IMR-90 (cell line): ENCODE results near the gene CXCL1. TPM values are rescaled to one million over a fixed set of nuclear protein-coding genes. Genes with fewer than 3 reads are reported as not detected.

Source experiments
- ATAC-seq: fragments of 200-7000 bp; cut with Tn5 transposase; 2 replicates; pipeline ENCODE4 v1.9.1; 2020; ENCODE audit warnings: low read depth, mild to moderate bottlenecking, moderate library complexity
- BruUV-seq: library from RNA; stranded (reverse); fragments of 400-500 nt; replicated peaks from 2 replicates; lab custom pipeline; 2021; lab: Mats Ljungman, UMichigan
- CTCF ChIA-PET: fragments of 300-600 bp; formaldehyde crosslinking; extraction: SDS; loops from one replicate; lab custom pipeline; 2021; ENCODE audit warnings: antibody characterized with exemption; lab: Yijun Ruan, JAX
- POLR2A ChIA-PET: fragments of 300-600 bp; sonication (Branson Sonifier 250); formaldehyde crosslinking; loops from one replicate; lab custom pipeline; 2022; ENCODE audit warnings: antibody characterized with exemption; ENCODE audit not compliant: unreplicated experiment; lab: Charles Lee
- DNase-seq: peaks from one replicate; pipeline ENCODE4 v3.0.0; 2013
- H2AFZ ChIP-seq: replicated peaks from 2 replicates; pipeline ENCODE3; 2013; ENCODE audit warnings: low read length, mild to moderate bottlenecking; ENCODE audit not compliant: poor library complexity
- H2AK5ac ChIP-seq: 2 replicates; pipeline ENCODE4 v1.6.1; 2013; ENCODE audit warnings: low read depth, low read length, inconsistent platforms
- H2AK9ac ChIP-seq: replicated peaks from 2 replicates; pipeline ENCODE3; 2013; ENCODE audit warnings: mild to moderate bottlenecking, low read depth, low read length, moderate library complexity; ENCODE audit not compliant: poor library complexity
- H2BK120ac ChIP-seq: 2 replicates; pipeline ENCODE4 v1.6.1; 2013; ENCODE audit warnings: low read depth, low read length, inconsistent platforms
- H2BK15ac ChIP-seq: 3 replicates; pipeline ENCODE4 v1.6.1; 2013; ENCODE audit warnings: low read depth, low read length, inconsistent platforms
- H2BK20ac ChIP-seq: 2 replicates; pipeline ENCODE4 v1.6.1; 2013; ENCODE audit warnings: low read depth, mild to moderate bottlenecking, inconsistent platforms, low read length, moderate library complexity
- H2BK5ac ChIP-seq: 2 replicates; pipeline ENCODE4 v1.6.1; 2013; ENCODE audit warnings: mild to moderate bottlenecking, low read depth, low read length, inconsistent platforms; ENCODE audit not compliant: poor library complexity, severe bottlenecking
- H3K14ac ChIP-seq: replicated peaks from 2 replicates; pipeline ENCODE4 v1.6.1; 2013; ENCODE audit warnings: low read depth, low read length, inconsistent platforms
- H3K18ac ChIP-seq: 2 replicates; pipeline ENCODE4 v1.6.1; 2013; ENCODE audit warnings: low read depth, low read length, control low read depth
- H3K23ac ChIP-seq: 2 replicates; pipeline ENCODE4 v1.6.1; 2013; ENCODE audit warnings: low read depth, low read length, inconsistent platforms
- H3K27ac ChIP-seq: 2 replicates; pipeline ENCODE4 v1.5.1; 2013; ENCODE audit warnings: mild to moderate bottlenecking, control low read depth, low read length; ENCODE audit not compliant: insufficient read depth
- H3K27me3 ChIP-seq: 2 replicates; pipeline ENCODE4 v1.6.1; 2013; ENCODE audit warnings: low read length; ENCODE audit not compliant: control insufficient read depth, insufficient read depth
- H3K36me3 ChIP-seq: 2 replicates; pipeline ENCODE4 v1.6.1; 2013; ENCODE audit warnings: low read length, mixed read lengths; ENCODE audit not compliant: control insufficient read depth, insufficient read depth
- H3K4ac ChIP-seq: 2 replicates; pipeline ENCODE4 v1.6.1; 2013; ENCODE audit warnings: low read depth, low read length, inconsistent platforms
- H3K4me1 ChIP-seq: 2 replicates; pipeline ENCODE4 v1.6.1; 2013; ENCODE audit warnings: low read length, mixed read lengths; ENCODE audit not compliant: control insufficient read depth, insufficient read depth
- H3K4me2 ChIP-seq: 2 replicates; pipeline ENCODE4 v1.6.1; 2013; ENCODE audit warnings: low read depth, mild to moderate bottlenecking, control low read depth, low read length, moderate library complexity
- H3K4me3 ChIP-seq: 2 replicates; pipeline ENCODE4 v1.5.1; 2013; ENCODE audit warnings: low read depth, mild to moderate bottlenecking, control low read depth, low read length, moderate library complexity; ENCODE audit not compliant: insufficient read depth
- H3K56ac ChIP-seq: 2 replicates; pipeline ENCODE4 v1.6.1; 2013; ENCODE audit warnings: low read length, inconsistent platforms; ENCODE audit not compliant: insufficient read depth; ENCODE audit errors: extremely low read depth
- H3K79me1 ChIP-seq, 2 experiments: 2 replicates each; pipeline ENCODE4 v1.6.1; 2013; ENCODE audit warnings: low read length in 2 of 2, inconsistent platforms in 1 of 2, low read depth in 1 of 2
- H3K9ac ChIP-seq: 2 replicates; pipeline ENCODE4 v1.6.1; 2013; ENCODE audit warnings: low read depth, low read length, control low read depth
- H3K9me1 ChIP-seq: 2 replicates; pipeline ENCODE4 v1.6.1; 2013; ENCODE audit warnings: low read length, inconsistent platforms; ENCODE audit not compliant: insufficient read depth
- H3K9me3 ChIP-seq: 2 replicates; pipeline ENCODE4 v1.6.1; 2013; ENCODE audit warnings: low read length; ENCODE audit not compliant: control insufficient read depth, insufficient read depth
- H4K20me1 ChIP-seq: 2 replicates; pipeline ENCODE4 v1.6.1; 2013; ENCODE audit warnings: low read length, inconsistent platforms; ENCODE audit not compliant: insufficient read depth
- H4K5ac ChIP-seq: 2 replicates; pipeline ENCODE4 v1.6.1; 2013; ENCODE audit warnings: mild to moderate bottlenecking, low read depth, low read length, control low read depth
- H4K8ac ChIP-seq, 2 experiments: 2 replicates each; pipeline ENCODE4 v1.6.1; 2013; ENCODE audit warnings: low read depth in 2 of 2, low read length in 2 of 2, control low read depth in 1 of 2, inconsistent platforms in 1 of 2
- H4K91ac ChIP-seq: 2 replicates; pipeline ENCODE4 v1.6.1; 2013; ENCODE audit warnings: low read depth, low read length, inconsistent platforms; ENCODE audit not compliant: insufficient read depth
- BHLHE40 ChIP-seq: fragments of 150-350 bp; IDR thresholded peaks from 2 replicates; pipeline ENCODE4 v1.6.1; 2016; ENCODE audit warnings: mild to moderate bottlenecking, low read depth, low read length
- CEBPB ChIP-seq: IDR thresholded peaks from 2 replicates; pipeline ENCODE4 v1.6.1; 2012; ENCODE audit warnings: low read depth, low read length, improper control_type of control experiment
- CHD1 ChIP-seq: IDR thresholded peaks from 2 replicates; pipeline ENCODE4 v1.6.1; 2012; ENCODE audit warnings: low read depth, low read length, improper control_type of control experiment
- FOS ChIP-seq: fragments of 150-350 bp; IDR thresholded peaks from 2 replicates; pipeline ENCODE4 v1.6.1; 2016; ENCODE audit warnings: low read depth, low read length
- MAFK ChIP-seq: IDR thresholded peaks from 2 replicates; pipeline ENCODE4 v1.6.1; 2012; ENCODE audit warnings: low read depth, low read length, improper control_type of control experiment
- MAZ ChIP-seq: IDR thresholded peaks from 2 replicates; pipeline ENCODE4 v1.6.1; 2012; ENCODE audit warnings: low read depth, mild to moderate bottlenecking, low read length, improper control_type of control experiment, moderate library complexity, borderline replicate concordance
- MXI1 ChIP-seq: IDR thresholded peaks from 2 replicates; pipeline ENCODE4 v1.6.1; 2012; ENCODE audit warnings: low read depth, mild to moderate bottlenecking, low read length, moderate library complexity, borderline replicate concordance
- NFE2L2 ChIP-seq: fragments of 150-350 bp; IDR thresholded peaks from 2 replicates; pipeline ENCODE4 v1.6.1; 2016; ENCODE audit warnings: low read depth, mild to moderate bottlenecking, low read length
- POLR2A ChIP-seq: IDR thresholded peaks from 2 replicates; pipeline ENCODE4 v1.6.1; 2012; ENCODE audit warnings: mild to moderate bottlenecking, low read depth, low read length
- RAD21 ChIP-seq: IDR thresholded peaks from 2 replicates; pipeline ENCODE4 v1.6.1; 2012; ENCODE audit warnings: low read length, improper control_type of control experiment
- RCOR1 ChIP-seq: IDR thresholded peaks from 2 replicates; pipeline ENCODE4 v1.6.1; 2012; ENCODE audit warnings: mild to moderate bottlenecking, low read length, improper control_type of control experiment; ENCODE audit not compliant: insufficient replicate concordance
- RFX5 ChIP-seq: IDR thresholded peaks from 2 replicates; pipeline ENCODE4 v1.8.0; 2012; ENCODE audit warnings: low read depth, mild to moderate bottlenecking, low read length, moderate library complexity
- SMC3 ChIP-seq: fragments of 150-350 bp; IDR thresholded peaks from 2 replicates; pipeline ENCODE4 v1.6.1; 2016; ENCODE audit warnings: low read depth, mild to moderate bottlenecking, antibody characterized with exemption, low read length, moderate library complexity
- USF2 ChIP-seq: fragments of 150-350 bp; IDR thresholded peaks from 2 replicates; pipeline ENCODE4 v1.6.1; 2017; ENCODE audit warnings: mild to moderate bottlenecking, antibody characterized with exemption, low read length, low read depth
- WGBS, 2 experiments: methylation state at CpG; one replicate each; pipeline versions ENCODE4 v1.1.5 to v1.1.7; 2013; ENCODE audit warnings: missing lambda C conversion rate in 2 of 2; ENCODE audit not compliant: insufficient read length in 1 of 2; ENCODE audit errors: extremely low coverage in 2 of 2; 5-methylcytosine and 5-hydroxymethylcytosine counted together
- dilution Hi-C: fragments of 300-500 bp; cut with HindIII; formaldehyde crosslinking; loops from one replicate; pipeline ENCODE4 v1.14.3; 2018; ENCODE audit warnings: low sequenced_read_pairs; ENCODE audit not compliant: unreplicated experiment
- in situ Hi-C: fragments of 300-500 bp; cut with MboI; formaldehyde crosslinking; loops from 3 replicates; pipeline ENCODE4 v1.14.3; 2019; ENCODE audit warnings: low sequenced_read_pairs, inconsistent platforms, mixed read lengths
- intact Hi-C: fragments of 100-400 bp; cut with micrococcal nuclease; formaldehyde crosslinking; loops from 2 replicates; pipeline ENCODE4 v1.10.0; 2022
- polyA plus RNA-seq, 3 experiments: library from polyadenylated mRNA; depleted of rRNA; stranded (reverse); fragments of >200 nt; gene quantifications; 2 replicates each; pipeline ENCODE4 v1.2.3, GENCODE V29; 2012; ENCODE audit warnings: low replicate concordance in 1 of 3
- total RNA-seq: library from RNA; depleted of rRNA; stranded (reverse); fragments of >200 nt; gene quantifications from 2 replicates; pipeline ENCODE4 v1.2.3, GENCODE V29; 2012
- TF ChIP-seq, protein P1 (sequence below): fragments of 150-350 bp; IDR thresholded peaks from 2 replicates; pipeline ENCODE4 v1.6.1; 2016; ENCODE audit warnings: low read depth, mild to moderate bottlenecking, low read length, moderate library complexity, borderline replicate concordance
- TF ChIP-seq, protein P2 (sequence below): conservative IDR thresholded peaks from 2 replicates; pipeline ENCODE4 v1.5.1; 2012; ENCODE audit warnings: mild to moderate bottlenecking, low read depth, low read length, improper control_type of control experiment

Gene CXCL1
- total and polyA plus RNA-seq, 2 of the 4 experiments (the other 2 are of a cell fraction): 2.0 TPM; not detected in 1

DNA sequence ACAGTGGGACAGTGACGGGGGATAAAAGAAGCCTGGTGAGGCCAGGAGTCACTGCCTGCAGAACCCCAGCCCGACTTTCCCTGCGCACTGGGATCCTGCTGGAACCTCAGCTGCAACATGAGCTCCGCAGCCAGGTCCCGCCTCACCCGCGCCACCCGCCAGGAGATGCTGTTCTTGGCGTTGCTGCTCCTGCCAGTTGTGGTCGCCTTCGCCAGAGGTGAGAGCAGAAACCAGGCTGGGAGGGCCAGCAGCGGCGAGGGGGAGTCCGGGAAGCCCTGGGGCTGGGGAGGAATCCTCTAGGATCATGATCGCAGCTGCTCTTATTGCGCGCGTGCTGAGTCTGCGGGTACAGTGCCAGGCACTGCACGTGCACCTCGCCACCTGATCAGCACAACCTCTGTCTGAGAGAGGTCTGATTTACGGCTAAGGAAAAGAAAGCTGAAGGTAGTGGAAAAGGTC lies 15.9 kb upstream of the CXCL1 start, which contains the start of gene PF4V1:
Gene PF4V1, plus strand, starts transcription at position 51 of the 459 bp plus-strand sequence. Its CDS starts 67 bp downstream, at position 118.
- Histone ChIP-seq H3K9me3 (peaks cover 4% of the 10 kb centered on the region; the same call in 1 of the 2 replicates), H3K4me1 (no peaks in the 10 kb centered on the region), H3K79me1 (no peaks in the 10 kb centered on the region), H4K91ac (no peak within 1 kb of the TSS), H4K20me1 (no peaks in the 10 kb centered on the region), H3K4me3 (no peak within 1 kb of the TSS), H3K9ac (no peak within 1 kb of the TSS), H2BK120ac (no peak within 1 kb of the TSS), H2BK5ac (no peak within 1 kb of the TSS), H4K5ac (no peak within 1 kb of the TSS), H2BK20ac (no peak within 1 kb of the TSS), H2BK15ac (no peak within 1 kb of the TSS), H3K56ac (no peak within 1 kb of the TSS), H3K14ac (no peak within 1 kb of the TSS; the same call in 1 of the 2 replicates), H2AFZ (no peak within 1 kb of the TSS), H2AK9ac (no peak within 1 kb of the TSS), H3K27me3 (peaks cover 30% of the 10 kb centered on the region), H3K18ac (no peak within 1 kb of the TSS), H3K23ac (no peak within 1 kb of the TSS), H3K36me3 (no peaks in the 10 kb centered on the region), H3K4me2 (peak within 1 kb of the TSS; percentile 44; the same call in 1 of the 2 replicates), H3K9me1 (no peaks in the 10 kb centered on the region), H4K8ac (no peak within 1 kb of the TSS), H3K27ac (no peak within 1 kb of the TSS), H3K4ac (no peak within 1 kb of the TSS), H2AK5ac (no peak within 1 kb of the TSS)
- no TSS peak for BruUV-seq
- in situ Hi-C loops (no loop called here), intact Hi-C loops (no loop called here), dilution Hi-C loops (no loop called here)
- 29% methylated on average over 15 of the region's 22 CpGs; no CpG with 5 or more reads in 1 of the 2 experiments for WGBS, 2 experiments
- no peak for TF ChIP-seq MAFK
- no peak for TF ChIP-seq POLR2A
- no peak for TF ChIP-seq RFX5
- TF ChIP-seq USF2: no peak
- TF ChIP-seq BHLHE40: no peak
- TF ChIP-seq CEBPB: no peak
- TF ChIP-seq, protein P1, sequence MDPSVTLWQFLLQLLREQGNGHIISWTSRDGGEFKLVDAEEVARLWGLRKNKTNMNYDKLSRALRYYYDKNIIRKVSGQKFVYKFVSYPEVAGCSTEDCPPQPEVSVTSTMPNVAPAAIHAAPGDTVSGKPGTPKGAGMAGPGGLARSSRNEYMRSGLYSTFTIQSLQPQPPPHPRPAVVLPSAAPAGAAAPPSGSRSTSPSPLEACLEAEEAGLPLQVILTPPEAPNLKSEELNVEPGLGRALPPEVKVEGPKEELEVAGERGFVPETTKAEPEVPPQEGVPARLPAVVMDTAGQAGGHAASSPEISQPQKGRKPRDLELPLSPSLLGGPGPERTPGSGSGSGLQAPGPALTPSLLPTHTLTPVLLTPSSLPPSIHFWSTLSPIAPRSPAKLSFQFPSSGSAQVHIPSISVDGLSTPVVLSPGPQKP: no peak
- TF ChIP-seq FOS: no peak
- no peak for TF ChIP-seq RAD21
- TF ChIP-seq CHD1: no peak
- no peak for TF ChIP-seq MAZ
- TF ChIP-seq NFE2L2: no peak
- TF ChIP-seq, protein P2, sequence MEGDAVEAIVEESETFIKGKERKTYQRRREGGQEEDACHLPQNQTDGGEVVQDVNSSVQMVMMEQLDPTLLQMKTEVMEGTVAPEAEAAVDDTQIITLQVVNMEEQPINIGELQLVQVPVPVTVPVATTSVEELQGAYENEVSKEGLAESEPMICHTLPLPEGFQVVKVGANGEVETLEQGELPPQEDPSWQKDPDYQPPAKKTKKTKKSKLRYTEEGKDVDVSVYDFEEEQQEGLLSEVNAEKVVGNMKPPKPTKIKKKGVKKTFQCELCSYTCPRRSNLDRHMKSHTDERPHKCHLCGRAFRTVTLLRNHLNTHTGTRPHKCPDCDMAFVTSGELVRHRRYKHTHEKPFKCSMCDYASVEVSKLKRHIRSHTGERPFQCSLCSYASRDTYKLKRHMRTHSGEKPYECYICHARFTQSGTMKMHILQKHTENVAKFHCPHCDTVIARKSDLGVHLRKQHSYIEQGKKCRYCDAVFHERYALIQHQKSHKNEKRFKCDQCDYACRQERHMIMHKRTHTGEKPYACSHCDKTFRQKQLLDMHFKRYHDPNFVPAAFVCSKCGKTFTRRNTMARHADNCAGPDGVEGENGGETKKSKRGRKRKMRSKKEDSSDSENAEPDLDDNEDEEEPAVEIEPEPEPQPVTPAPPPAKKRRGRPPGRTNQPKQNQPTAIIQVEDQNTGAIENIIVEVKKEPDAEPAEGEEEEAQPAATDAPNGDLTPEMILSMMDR: no peak
- no peak for TF ChIP-seq SMC3
- no peak for TF ChIP-seq RCOR1
- TF ChIP-seq MXI1: no peak
- CTCF ChIA-PET: no interaction called here
- ATAC-seq (peak; percentile 50), DNase-seq (no peak)
- POLR2A ChIA-PET: no interaction called here
